Endodermal cell (in vitro differentiated cells): ENCODE results near the gene MROH7. TPM values are rescaled to one million over a fixed set of nuclear protein-coding genes. Genes with fewer than 3 reads are reported as not detected.

Experiments used
- DNase-seq: peaks from one replicate; pipeline ENCODE4 v3.0.0-alpha.2; 2017
- H3K27ac ChIP-seq: 2 replicates; pipeline ENCODE4 v1.5.1; 2013; ENCODE audit warnings: mild to moderate bottlenecking, low read depth, low read length, moderate library complexity
- H3K27me3 ChIP-seq: 2 replicates; pipeline ENCODE4 v1.6.1; 2013; ENCODE audit warnings: mild to moderate bottlenecking, low read length, moderate library complexity; ENCODE audit not compliant: insufficient read depth, control insufficient read depth, poor library complexity, severe bottlenecking
- H3K36me3 ChIP-seq: 2 replicates; pipeline ENCODE4 v1.7.0; 2013; ENCODE audit warnings: mild to moderate bottlenecking, low read length, moderate library complexity; ENCODE audit not compliant: control insufficient read depth, insufficient read depth
- H3K4me1 ChIP-seq: one replicate; pipeline ENCODE4 v1.7.0; 2013; ENCODE audit warnings: low read length; ENCODE audit not compliant: control insufficient read depth, insufficient read depth
- H3K4me3 ChIP-seq: 2 replicates; pipeline ENCODE4 v1.5.1; 2013; ENCODE audit warnings: mild to moderate bottlenecking, low read length, moderate library complexity
- H3K9ac ChIP-seq: 2 replicates; pipeline ENCODE4 v1.6.1; 2013; ENCODE audit warnings: mild to moderate bottlenecking, low read length, moderate library complexity; ENCODE audit not compliant: poor library complexity, severe bottlenecking; ENCODE audit errors: extremely low read depth
- H3K9me3 ChIP-seq: 2 replicates; pipeline ENCODE4 v1.6.1; 2013; ENCODE audit warnings: mild to moderate bottlenecking, low read length, moderate library complexity; ENCODE audit not compliant: control insufficient read depth
- H3K27ac Mint-ChIP-seq: 2 replicates; pipeline ENCODE4 v1.8.0; 2020; ENCODE audit warnings: mixed read lengths
- H3K27me3 Mint-ChIP-seq: 2 replicates; pipeline ENCODE4 v1.8.0; 2021; ENCODE audit warnings: mild to moderate bottlenecking, mixed read lengths; ENCODE audit not compliant: insufficient read depth
- H3K36me3 Mint-ChIP-seq: 2 replicates; pipeline ENCODE4 v1.8.0; 2020; ENCODE audit warnings: low read depth, mixed read lengths
- H3K4me1 Mint-ChIP-seq: 2 replicates; pipeline ENCODE4 v1.8.0; 2020; ENCODE audit warnings: mixed read lengths
- H3K4me3 Mint-ChIP-seq: 2 replicates; pipeline ENCODE4 v1.8.0; 2020; ENCODE audit warnings: mild to moderate bottlenecking, moderate library complexity, mixed read lengths
- H3K9me3 Mint-ChIP-seq: 2 replicates; pipeline ENCODE4 v1.8.0; 2020; ENCODE audit warnings: mild to moderate bottlenecking, mixed read lengths
- WGBS, 2 experiments: methylation state at CpG; one replicate each; pipeline versions ENCODE4 v1.1.5 to v1.1.7; 2013; ENCODE audit warnings: missing lambda C conversion rate in 2 of 2, mixed read lengths in 1 of 2; ENCODE audit not compliant: insufficient coverage in 1 of 2, insufficient read length in 1 of 2; 5-methylcytosine and 5-hydroxymethylcytosine counted together
- long read RNA-seq, 4 experiments: library from polyadenylated mRNA in 2 of 4; library from RNA in 1 of 4; library from capped mRNA in 1 of 4; stranded (forward) in 3 of 4; unstranded in 1 of 4; transcript quantifications; one replicate each; pipeline ENCODE4 v2.0.0, GENCODE V29; 2020 to 2021; ENCODE audit warnings: inconsistent platforms in 1 of 4
- polyA plus RNA-seq, 2 experiments: library from polyadenylated mRNA; stranded (reverse); fragments of 50-300 nt; gene quantifications; one replicate each; pipeline ENCODE4 v1.2.3, GENCODE V29; 2013
- total RNA-seq, 2 donors: library from RNA; stranded (reverse); fragmentation: NEBNext Ultra II Directional in 1 of 2; extraction: Animal tissue kit (Norgen Biotek cat#: 25700) in 1 of 2; gene quantifications; 2 replicates in 1 of 2; 3 replicates in 1 of 2; pipeline ENCODE4 v1.2.1, GENCODE V29; 2021
- TF ChIP-seq, protein P1 (sequence below): fragments of 200-600 bp; sonication (generic); conservative IDR thresholded peaks from 2 replicates; pipeline ENCODE4 v1.5.0; 2021; ENCODE audit warnings: antibody characterized with exemption, mild to moderate bottlenecking

The MROH7 gene
- total RNA-seq: 1 to 10 TPM in 1 of 2 donors, under 1 TPM in 1; 0.46 to 1.4 TPM
- 0.32 TPM for polyA plus RNA-seq (2013, experiment 1 of 2)
- 0.62 TPM for polyA plus RNA-seq (2013, experiment 2 of 2)
- long read RNA-seq, experiment 1: 0 reads
- long read RNA-seq, experiment 2: 0 reads
- long read RNA-seq, experiment 3: 0 reads
- long read RNA-seq, experiment 4: 0 reads

DNA sequence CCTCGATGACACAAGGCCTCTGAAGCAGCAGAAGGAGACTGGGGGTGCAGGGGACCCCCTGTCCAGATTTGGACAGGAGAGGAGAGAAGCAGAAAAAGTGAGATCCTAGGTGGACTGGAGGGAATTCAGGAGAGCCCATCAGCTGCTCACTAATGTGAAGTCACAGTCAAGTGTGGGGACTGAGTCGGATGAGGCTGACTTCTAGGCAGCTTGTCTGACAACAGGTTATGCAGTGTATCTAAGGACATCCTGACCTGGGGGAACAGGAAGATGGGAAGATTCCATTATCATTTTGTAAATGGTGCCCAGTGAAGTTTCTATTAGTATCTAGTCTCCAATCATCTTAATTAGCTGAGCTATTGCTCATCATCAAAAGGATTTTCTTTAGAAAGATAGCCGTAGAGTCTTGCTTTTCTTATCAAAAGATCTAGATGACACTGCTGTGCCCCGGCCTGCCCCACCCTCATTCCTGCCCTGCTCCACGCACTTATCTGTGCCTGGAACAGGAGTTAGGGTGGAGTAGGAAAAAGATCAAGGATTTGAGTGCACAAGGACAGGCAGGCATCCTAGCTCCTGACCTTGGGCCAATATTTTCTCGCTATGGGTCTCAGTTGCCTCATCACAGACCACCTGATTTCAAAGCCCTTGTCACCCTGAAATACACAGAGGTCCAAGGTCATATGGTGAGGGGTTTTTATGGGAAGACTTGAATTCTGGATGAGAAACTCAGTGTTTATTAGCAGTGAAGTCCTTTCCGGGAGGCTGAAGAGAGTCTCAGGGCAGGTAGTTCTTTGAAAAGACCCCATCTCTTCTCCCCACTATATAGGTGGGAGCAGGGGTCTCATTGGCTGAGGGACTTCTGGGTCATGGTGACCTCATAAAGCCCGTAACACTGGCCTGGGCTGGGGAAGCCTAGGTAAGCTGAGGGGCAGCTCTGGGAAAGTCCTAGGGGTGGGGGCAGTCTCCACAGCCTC, at the start of gene MROH7:
TSS of gene MROH7 (plus strand) at position 924 of the 974 bp plus-strand sequence. CDS start 11,141 bp downstream, outside the sequence.
- no peaks in the 10 kb centered on the region for H3K27me3 ChIP-seq
- Mint-ChIP-seq H3K4me1 (no peaks in the 10 kb centered on the region), H3K27me3 (no peaks in the 10 kb centered on the region), H3K4me3 (no peak within 1 kb of the TSS), H3K36me3 (no peaks in the 10 kb centered on the region), H3K9me3 (peaks cover 39% of the 10 kb centered on the region), H3K27ac (no peak within 1 kb of the TSS)
- no peak within 1 kb of the TSS for H3K27ac ChIP-seq
- 89 to 92% methylated on average over 5 to 8 of the region's 8 CpGs for WGBS, 2 experiments
- no peak within 1 kb of the TSS for H3K4me3 ChIP-seq
- TF ChIP-seq, protein P1, sequence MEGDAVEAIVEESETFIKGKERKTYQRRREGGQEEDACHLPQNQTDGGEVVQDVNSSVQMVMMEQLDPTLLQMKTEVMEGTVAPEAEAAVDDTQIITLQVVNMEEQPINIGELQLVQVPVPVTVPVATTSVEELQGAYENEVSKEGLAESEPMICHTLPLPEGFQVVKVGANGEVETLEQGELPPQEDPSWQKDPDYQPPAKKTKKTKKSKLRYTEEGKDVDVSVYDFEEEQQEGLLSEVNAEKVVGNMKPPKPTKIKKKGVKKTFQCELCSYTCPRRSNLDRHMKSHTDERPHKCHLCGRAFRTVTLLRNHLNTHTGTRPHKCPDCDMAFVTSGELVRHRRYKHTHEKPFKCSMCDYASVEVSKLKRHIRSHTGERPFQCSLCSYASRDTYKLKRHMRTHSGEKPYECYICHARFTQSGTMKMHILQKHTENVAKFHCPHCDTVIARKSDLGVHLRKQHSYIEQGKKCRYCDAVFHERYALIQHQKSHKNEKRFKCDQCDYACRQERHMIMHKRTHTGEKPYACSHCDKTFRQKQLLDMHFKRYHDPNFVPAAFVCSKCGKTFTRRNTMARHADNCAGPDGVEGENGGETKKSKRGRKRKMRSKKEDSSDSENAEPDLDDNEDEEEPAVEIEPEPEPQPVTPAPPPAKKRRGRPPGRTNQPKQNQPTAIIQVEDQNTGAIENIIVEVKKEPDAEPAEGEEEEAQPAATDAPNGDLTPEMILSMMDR: no peak
- DNase-seq: no peak
- H3K9ac ChIP-seq: no peak within 1 kb of the TSS
- no peaks in the 10 kb centered on the region for H3K4me1 ChIP-seq
- H3K36me3 ChIP-seq: no peaks in the 10 kb centered on the region
- H3K9me3 ChIP-seq: peaks cover 15% of the 10 kb centered on the region

- 91 to 93% methylated on average over 2 to 10 of the region's 10 CpGs for WGBS, 2 experiments
- peaks cover under 1% of the 10 kb centered on the region for H3K36me3 Mint-ChIP-seq
Measured at GRCh38 chr1:54593571-54594160, 47.9 kb upstream of the MROH7 start.

DNA sequence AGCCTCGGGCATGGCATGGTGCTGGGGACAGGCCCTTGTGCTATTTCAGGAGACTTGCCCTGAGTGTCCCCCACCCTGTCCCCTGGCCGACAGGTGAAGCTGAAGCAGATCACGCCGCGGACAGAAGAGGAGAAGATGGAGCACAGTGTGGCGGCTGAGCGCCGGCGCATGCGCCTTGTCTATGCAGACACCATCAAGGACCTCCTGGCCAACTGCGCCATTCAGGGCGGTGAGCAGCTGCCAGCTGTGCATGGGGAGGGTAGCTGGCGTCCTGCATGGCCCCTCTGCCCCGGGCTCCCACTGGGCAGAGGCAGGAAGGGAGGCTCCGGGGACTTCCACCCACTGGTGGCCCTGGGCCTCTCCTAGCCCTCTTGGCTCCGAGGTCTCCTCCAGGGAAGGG, 47.1 kb upstream of the MROH7 start:
- no peak overlapping the region for H3K27ac ChIP-seq
- Mint-ChIP-seq H3K36me3 (no peaks in the 10 kb centered on the region), H3K4me1 (peaks cover 5% of the 10 kb centered on the region), H3K9me3 (no peaks in the 10 kb centered on the region), H3K27ac (no peak overlapping the region), H3K27me3 (no peaks in the 10 kb centered on the region), H3K4me3 (no peak overlapping the region)
- TF ChIP-seq, protein P1: no peak
- no peaks in the 10 kb centered on the region for H3K4me1 ChIP-seq
- no peaks in the 10 kb centered on the region for H3K9me3 ChIP-seq
- DNase-seq: no peak
- WGBS, 2 experiments: 94 to 95% methylated on average over 13 to 16 of the region's 16 CpGs
- H3K27me3 ChIP-seq: no peaks in the 10 kb centered on the region
- no peaks in the 10 kb centered on the region for H3K36me3 ChIP-seq
- no peak overlapping the region for H3K9ac ChIP-seq
- H3K4me3 ChIP-seq: no peak overlapping the region

More at GRCh38 chr1:54593571-54594160, 47.9 kb upstream of the MROH7 start:
- no peaks in the 10 kb centered on the region for H3K9me3 Mint-ChIP-seq
- H3K27ac ChIP-seq: no peak overlapping the region
- TF ChIP-seq, protein P1: no peak
- no peaks in the 10 kb centered on the region for H3K4me1 ChIP-seq
- no peaks in the 10 kb centered on the region for H3K27me3 Mint-ChIP-seq
- no peaks in the 10 kb centered on the region for H3K27me3 ChIP-seq
- no peaks in the 10 kb centered on the region for H3K36me3 ChIP-seq
- no peak overlapping the region for H3K9ac ChIP-seq
- H3K4me1 Mint-ChIP-seq: peaks cover 5% of the 10 kb centered on the region
- no peaks in the 10 kb centered on the region for H3K9me3 ChIP-seq
- no peak overlapping the region for H3K4me3 Mint-ChIP-seq
- H3K27ac Mint-ChIP-seq: no peak overlapping the region
- H3K4me3 ChIP-seq: no peak overlapping the region
- DNase-seq: no peak
